GM10266 (cell line): ENCODE data around the gene SPNS3.

Experiments
- DNase-seq: peaks from one replicate; pipeline ENCODE4 v3.0.0; 2012; ENCODE audit errors: extremely low spot score
- TF ChIP-seq, protein P1 (sequence below): IDR thresholded peaks from 2 replicates; pipeline ENCODE4 v1.5.1; 2012; ENCODE audit warnings: mild to moderate bottlenecking, low read depth; ENCODE audit not compliant: control insufficient read depth, insufficient read depth; ENCODE audit errors: missing control alignments

Gene SPNS3

DNA sequence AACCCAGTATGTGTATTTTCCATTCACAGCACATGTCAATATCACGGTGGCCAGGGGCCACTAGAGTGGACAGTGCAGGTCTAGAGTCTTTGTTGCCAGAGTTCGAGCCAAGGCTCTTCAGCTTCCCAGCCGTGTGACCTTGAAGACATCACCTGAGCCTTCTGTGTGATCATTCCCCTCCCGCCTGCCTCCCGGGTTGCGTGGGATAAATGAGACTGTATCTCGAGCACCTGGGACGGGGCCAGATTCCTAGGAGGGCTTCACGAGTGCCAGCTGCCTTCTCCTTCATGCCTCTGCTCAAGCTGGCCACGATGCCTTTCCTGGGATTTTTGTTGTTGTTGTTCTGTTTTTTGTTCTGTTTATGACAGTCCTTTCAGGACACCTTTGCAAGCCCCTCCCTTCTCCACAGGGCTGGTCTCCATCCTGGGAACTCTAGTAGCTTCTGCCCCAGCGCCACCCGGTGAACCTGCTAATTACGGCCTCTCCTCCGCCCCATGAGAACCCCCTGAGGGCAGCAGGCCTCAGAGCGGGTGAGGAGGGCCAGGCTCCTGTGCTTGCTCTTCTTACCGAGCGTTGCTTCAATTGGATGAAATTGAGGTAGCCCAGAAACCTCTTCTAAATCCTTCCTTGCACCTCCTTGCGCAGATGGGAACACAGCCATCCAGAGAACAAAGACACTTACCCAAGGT, 68.9 kb downstream of the SPNS3 start:
- no peak for DNase-seq
- TF ChIP-seq, protein P1, sequence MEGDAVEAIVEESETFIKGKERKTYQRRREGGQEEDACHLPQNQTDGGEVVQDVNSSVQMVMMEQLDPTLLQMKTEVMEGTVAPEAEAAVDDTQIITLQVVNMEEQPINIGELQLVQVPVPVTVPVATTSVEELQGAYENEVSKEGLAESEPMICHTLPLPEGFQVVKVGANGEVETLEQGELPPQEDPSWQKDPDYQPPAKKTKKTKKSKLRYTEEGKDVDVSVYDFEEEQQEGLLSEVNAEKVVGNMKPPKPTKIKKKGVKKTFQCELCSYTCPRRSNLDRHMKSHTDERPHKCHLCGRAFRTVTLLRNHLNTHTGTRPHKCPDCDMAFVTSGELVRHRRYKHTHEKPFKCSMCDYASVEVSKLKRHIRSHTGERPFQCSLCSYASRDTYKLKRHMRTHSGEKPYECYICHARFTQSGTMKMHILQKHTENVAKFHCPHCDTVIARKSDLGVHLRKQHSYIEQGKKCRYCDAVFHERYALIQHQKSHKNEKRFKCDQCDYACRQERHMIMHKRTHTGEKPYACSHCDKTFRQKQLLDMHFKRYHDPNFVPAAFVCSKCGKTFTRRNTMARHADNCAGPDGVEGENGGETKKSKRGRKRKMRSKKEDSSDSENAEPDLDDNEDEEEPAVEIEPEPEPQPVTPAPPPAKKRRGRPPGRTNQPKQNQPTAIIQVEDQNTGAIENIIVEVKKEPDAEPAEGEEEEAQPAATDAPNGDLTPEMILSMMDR = no peak

DNA sequence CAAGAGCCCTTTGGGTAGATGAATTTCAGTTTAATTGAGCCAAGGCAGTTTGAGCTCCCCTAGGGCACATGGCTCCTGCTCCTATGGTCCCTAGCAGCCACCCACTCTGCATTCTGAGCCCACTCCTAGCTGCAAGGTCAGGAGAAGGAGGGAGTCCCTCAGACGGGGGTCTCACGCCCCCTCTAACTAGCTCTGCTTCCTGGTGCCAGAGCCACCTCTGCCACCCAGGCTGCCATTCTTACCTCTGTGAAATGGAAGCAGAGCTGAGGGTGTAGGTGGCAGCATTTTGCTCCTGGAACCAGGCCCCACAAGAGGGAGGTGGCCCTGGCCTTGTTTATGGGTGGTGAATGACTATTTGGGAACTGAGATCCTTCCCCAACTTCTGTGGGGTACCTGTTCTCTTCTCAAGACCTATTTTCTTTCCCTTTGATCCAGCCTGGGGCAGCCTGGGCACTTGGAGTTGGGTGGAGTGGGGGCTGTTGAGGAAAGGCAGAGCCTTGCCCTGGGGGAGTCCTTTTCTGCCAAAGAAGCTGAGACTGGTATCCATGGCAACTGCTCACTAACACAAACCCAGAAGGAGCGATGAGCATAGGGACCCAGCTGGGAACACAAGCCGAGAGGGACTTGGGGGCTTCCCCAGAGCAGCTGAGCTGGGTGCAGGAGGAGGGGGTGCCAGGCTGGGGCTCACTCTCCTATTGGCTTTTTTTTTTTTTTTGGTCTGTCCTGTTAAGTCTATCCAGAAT, 69.7 kb downstream of the SPNS3 start:
- no peak for DNase-seq

DNA sequence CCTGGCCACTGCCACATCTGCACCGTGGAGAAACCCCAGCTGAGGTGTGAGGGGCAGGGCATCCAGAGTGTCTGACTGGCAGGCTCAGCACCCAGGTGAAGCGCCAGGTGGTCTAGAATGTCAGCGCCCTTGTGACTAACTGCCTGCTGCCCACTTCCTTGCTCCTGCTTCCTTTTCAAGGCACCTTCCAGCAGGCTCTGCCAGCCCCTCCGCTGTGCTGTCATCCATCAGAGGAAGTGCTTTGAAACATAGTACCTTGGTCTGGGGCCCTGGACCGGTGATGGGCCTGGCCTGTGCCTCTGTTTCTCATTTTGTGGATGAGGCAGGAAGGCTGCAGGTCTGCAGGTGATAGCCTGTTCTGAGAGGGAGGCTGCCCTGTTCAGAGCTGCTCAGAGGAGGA, 70.4 kb downstream of the SPNS3 start:
- TF ChIP-seq, protein P1 = no peak
- DNase-seq = no peak

More for the DNA sequence above, 69.7 kb downstream of the SPNS3 start:
- TF ChIP-seq, protein P1 = no peak

DNA sequence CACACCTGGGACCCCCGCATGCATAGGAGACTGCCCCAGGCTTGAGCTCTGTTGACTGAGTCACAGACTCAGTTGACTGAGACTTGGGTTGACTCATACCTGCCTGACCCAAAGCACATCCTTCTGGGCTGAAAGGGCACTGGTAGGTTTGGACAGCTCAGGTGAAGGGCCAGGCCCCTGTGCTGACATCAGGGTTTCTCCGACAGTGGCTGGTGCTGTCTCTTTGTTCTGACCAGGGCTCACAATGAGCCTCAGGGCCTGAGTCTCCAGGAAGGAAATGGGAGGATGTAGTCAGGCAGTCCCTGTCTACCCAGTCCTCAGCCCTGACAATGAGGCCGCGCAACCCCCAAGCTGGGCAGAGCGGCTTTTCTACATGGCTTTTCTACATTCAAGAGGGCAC, 71.4 kb downstream of the SPNS3 start:
- DNase-seq = no peak
- TF ChIP-seq, protein P1 = no peak

DNA sequence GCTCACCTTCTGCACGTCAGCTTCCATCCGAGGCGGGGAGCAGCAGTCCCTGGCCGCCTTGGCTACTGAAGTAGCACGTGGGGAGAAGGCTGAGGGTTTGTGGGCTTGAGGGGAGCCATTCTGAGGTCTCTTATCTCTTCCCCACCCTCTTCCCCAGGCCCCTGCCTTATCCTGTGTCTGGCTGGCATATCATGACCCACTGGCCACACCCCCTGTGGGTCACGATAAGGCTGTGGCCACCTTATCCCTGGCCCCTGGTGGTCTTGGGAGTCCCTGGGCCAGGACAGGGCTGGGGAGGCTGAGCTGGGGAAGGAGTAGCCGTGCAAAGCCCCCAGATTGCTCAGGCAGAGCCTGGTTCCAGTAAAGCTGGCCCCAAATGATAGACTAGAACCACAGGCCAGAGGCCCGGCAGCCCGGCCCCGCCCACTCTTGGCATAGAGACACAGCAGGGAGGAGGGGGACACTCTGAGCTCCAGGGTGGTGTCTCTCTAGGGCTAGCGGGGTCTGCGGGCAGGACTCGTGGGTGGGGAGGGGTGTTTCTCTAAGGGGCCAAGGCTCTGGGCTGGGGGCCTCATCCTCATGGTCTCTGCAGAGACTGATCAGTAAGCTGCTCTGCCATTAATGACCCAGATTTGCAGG, 72.6 kb downstream of the SPNS3 start:
- DNase-seq = no peak
- TF ChIP-seq, protein P1 = no peak

DNA sequence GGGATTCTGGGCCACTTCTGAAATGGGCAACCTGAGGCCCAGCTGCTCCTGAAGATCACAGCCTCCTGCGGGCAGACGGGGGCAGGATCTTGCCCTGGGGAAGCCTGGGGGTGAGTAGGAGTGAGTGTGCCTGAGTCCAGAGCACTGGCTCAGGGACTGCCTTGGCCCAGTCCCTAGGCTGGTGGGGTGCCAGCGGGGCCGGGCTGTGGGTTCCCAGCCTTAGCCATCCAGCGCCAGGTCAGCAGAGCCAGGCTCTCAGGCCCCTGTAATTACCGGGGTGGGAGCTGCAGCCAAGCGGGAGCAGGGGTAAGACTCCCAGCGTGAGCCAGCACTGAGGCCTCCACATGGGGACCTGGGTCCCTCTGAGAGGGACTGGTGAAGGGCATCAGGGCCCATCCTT, 73.2 kb downstream of the SPNS3 start:
- DNase-seq = no peak
- TF ChIP-seq, protein P1 = no peak
